Mononuclear cell (primary cell): ENCODE results near the gene TMEM127. TPM values are rescaled to one million over a fixed set of nuclear protein-coding genes. Genes with fewer than 3 reads are reported as not detected.

ENCODE experiments used
- H3K27me3 ChIP-seq: 2 replicates; pipeline ENCODE4 v1.6.0; 2011; ENCODE audit warnings: low read length, control low read depth; ENCODE audit not compliant: insufficient read depth
- H3K4me1 ChIP-seq: 2 replicates; pipeline ENCODE4 v1.5.1; 2011; ENCODE audit warnings: mild to moderate bottlenecking, low read length, control low read depth; ENCODE audit not compliant: insufficient read depth
- H3K4me3 ChIP-seq: 2 replicates; pipeline ENCODE4 v1.5.1; 2011; ENCODE audit warnings: mild to moderate bottlenecking, low read length, moderate library complexity
- H3K9me3 ChIP-seq: 2 replicates; pipeline ENCODE4 v1.5.1; 2011; ENCODE audit warnings: low read depth, mild to moderate bottlenecking, control low read depth, low read length
- total RNA-seq: library from RNA; depleted of rRNA; stranded (reverse); fragments of >200 nt; gene quantifications from one replicate; pipeline ENCODE4 v1.2.3, GENCODE V29; 2012

Gene TMEM127
- total RNA-seq, 1 donor, result 51.6 TPM

GRCh38 chr2:96209011-96209728 lies 56.6 kb downstream of the TMEM127 start:
- H3K27me3 ChIP-seq, result no peaks in the 10 kb centered on the region
- peaks cover 48% of the 10 kb centered on the region for H3K4me1 ChIP-seq
- no peaks in the 10 kb centered on the region for H3K9me3 ChIP-seq
- peak overlapping the region; percentile 90 for H3K4me3 ChIP-seq

GRCh38 chr2:96208143-96209010 lies 57.4 kb downstream of the TMEM127 start, which contains the start of gene STARD7:
TSS of gene STARD7 (minus strand) at chr2:96208827. CDS start at chr2:96208434, 393 bp downstream.
- H3K27me3 ChIP-seq, result no peaks in the 10 kb centered on the region
- no peaks in the 10 kb centered on the region for H3K9me3 ChIP-seq
- H3K4me3 ChIP-seq, result peak within 1 kb of the TSS; percentile 90
- peaks cover 56% of the 10 kb centered on the region for H3K4me1 ChIP-seq

DNA sequence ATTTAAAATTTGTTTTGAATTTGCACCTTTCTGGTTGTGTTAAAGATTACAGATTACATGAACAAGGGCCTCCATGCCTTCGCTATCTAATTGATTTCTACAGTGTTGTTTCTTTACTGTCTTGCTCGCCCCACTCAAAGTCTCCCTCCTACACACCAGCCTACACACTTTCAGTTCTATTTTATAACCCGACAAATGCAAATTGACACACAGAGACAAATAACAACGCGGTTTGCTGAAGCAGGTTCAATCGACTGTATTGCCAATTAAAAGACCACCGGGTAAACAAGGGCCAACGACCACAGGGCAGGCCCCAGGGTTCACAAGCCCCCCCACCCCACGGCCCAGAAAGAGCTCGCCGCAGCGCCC lies 58.0 kb downstream of the TMEM127 start:
- peaks cover 62% of the 10 kb centered on the region for H3K4me1 ChIP-seq
- H3K4me3 ChIP-seq, result peak overlapping the region; percentile 90
- no peaks in the 10 kb centered on the region for H3K9me3 ChIP-seq
- H3K27me3 ChIP-seq, result no peaks in the 10 kb centered on the region

GRCh38 chr2:96207073-96207773 lies 58.6 kb downstream of the TMEM127 start:
- peak overlapping the region; percentile 90 for H3K4me3 ChIP-seq
- no peaks in the 10 kb centered on the region for H3K27me3 ChIP-seq
- H3K4me1 ChIP-seq, result peaks cover 67% of the 10 kb centered on the region
- H3K9me3 ChIP-seq, result no peaks in the 10 kb centered on the region

DNA sequence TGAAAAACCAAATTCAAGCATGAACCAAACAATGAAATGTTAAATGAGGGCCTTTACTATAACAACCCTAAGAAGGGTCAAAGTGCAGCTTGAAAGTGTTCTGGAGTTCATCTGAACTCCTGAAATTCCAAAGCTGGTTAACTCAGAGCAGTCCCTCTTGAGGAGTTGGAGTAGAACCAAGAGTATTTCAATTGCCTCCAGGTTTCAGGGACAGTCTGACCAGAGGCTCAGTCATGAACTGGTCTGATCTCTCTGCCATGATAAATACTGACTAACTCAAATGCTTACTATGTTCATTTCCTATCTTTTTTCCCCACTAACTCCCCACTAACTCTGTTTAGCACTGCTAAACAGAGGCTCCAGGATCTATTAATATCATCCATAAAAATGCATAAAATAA lies 59.9 kb downstream of the TMEM127 start:
- no peak overlapping the region for H3K4me3 ChIP-seq
- H3K4me1 ChIP-seq, result peaks cover 79% of the 10 kb centered on the region
- H3K9me3 ChIP-seq, result no peaks in the 10 kb centered on the region
- no peaks in the 10 kb centered on the region for H3K27me3 ChIP-seq

GRCh38 chr2:96204836-96205624 lies 60.8 kb downstream of the TMEM127 start:
- Histone ChIP-seq H3K9me3 (no peaks in the 10 kb centered on the region), H3K4me1 (peaks cover 80% of the 10 kb centered on the region), H3K4me3 (no peak overlapping the region)

DNA sequence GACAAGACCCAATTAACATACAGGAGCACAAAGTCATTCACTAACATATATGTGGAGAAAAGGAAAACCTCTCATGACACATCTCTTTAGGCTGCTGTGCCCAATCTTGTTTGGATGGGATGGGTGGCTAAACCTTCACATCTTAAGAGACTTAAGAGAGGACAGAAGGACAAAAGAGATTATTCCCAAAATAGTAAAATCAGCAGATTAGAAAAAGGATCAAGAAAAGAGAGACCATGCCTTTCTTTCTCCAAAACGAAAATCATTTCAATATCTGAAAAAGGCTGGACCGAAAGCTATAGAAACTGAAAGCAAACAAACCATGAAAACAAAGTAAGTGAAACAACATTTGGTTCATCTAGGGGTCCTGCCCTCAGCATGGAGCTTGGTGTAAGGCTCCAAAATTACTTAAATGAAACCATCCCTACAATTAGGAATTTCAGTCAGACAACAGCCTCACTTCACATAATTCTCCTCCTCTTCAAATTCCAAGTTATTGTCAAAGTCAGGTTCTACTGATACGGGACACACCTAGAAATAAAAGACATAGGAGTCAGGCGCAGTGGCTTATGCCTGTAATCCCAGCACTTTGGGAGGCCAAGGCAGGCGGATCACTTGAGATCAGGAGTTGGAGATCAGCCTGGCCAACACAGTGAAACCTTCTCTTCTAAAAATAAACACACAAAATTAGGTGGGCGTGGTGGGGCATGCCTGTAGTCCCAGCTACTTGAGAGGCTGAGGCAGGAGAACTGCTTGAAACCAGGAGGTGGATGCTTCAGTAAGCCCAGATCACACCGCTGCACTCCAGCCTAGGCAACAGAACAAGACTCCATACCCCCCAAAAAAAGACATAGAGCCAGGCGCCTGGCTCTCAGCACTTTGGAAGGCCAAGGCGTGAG lies 62.4 kb downstream of the TMEM127 start:
- Histone ChIP-seq H3K4me3 (no peak overlapping the region), H3K27me3 (no peaks in the 10 kb centered on the region), H3K9me3 (no peaks in the 10 kb centered on the region), H3K4me1 (peaks cover 80% of the 10 kb centered on the region)

More at GRCh38 chr2:96204836-96205624, 60.8 kb downstream of the TMEM127 start:
- H3K27me3 ChIP-seq, result no peaks in the 10 kb centered on the region

DNA sequence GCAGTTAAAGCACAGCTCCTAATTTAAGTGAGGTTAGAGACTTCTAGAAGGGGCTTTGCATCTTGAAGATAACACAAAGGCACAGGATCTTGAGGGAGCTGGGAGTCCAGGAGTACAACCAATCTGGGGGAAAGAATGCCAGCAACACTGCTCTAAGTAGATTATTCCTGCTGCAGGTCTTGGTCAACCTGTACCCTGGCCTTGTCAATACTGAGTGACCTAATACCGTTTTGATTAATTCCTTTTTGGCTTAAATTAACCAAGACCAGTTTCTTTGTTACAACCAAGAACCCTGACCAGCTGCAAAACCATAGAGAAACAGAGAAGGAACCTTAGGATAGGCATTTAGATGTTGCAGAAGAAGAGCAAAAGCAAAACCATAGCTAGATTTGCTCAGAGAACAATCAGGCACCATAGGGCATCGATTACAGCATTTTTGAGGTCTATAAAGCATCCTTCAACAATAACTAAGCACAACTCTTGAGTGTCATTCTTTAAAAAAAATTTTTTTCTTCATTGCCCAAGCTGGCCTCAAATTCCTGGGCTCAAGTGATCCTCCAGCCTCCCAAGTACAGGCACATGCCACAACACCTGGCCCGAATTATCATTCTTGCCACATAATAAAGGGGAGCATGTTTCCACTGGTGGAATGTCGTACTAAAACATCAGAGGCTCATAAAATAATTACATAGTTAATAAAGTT lies 63.5 kb downstream of the TMEM127 start:
- Histone ChIP-seq H3K4me3 (no peak overlapping the region), H3K27me3 (no peaks in the 10 kb centered on the region), H3K4me1 (peaks cover 77% of the 10 kb centered on the region), H3K9me3 (no peaks in the 10 kb centered on the region)

GRCh38 chr2:96201338-96201737 lies 64.5 kb downstream of the TMEM127 start:
- Histone ChIP-seq H3K4me3 (no peak overlapping the region), H3K9me3 (no peaks in the 10 kb centered on the region), H3K4me1 (peaks cover 68% of the 10 kb centered on the region), H3K27me3 (no peaks in the 10 kb centered on the region)

DNA sequence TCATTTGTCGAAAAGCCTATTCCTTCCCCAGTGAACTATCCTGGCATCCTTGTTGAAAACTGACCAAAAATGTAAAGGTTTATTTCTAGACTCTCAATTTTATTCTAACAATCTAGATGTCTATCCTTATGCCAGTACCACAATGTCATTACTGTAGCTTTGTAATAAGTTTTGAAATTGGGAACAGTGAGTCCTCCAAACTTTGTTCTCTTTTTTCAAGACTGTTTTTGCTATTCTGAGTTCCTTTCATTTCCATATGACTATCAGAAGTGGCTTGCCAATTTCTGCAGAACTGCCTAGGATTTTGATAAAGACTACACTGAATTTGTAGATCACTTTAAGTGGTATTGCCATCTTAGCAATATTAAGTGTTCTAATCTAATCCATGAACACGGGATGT lies 66.9 kb downstream of the TMEM127 start:
- no peaks in the 10 kb centered on the region for H3K27me3 ChIP-seq
- peaks cover 44% of the 10 kb centered on the region for H3K4me1 ChIP-seq
- H3K4me3 ChIP-seq, result no peak overlapping the region

More for the DNA sequence above, 66.9 kb downstream of the TMEM127 start:
- no peaks in the 10 kb centered on the region for H3K9me3 ChIP-seq
